Neural cell (in vitro differentiated cells): ENCODE measurements around the gene MGAT4A. TPM values are rescaled to one million over a fixed set of nuclear protein-coding genes. Genes with fewer than 3 reads are reported as not detected.

ENCODE experiments used
- H2AFZ ChIP-seq: fragments of 200-600, 300-800 bp; sonication (generic), shearing (Covaris generic); 2 replicates; pipeline ENCODE4 v1.6.0; 2014; ENCODE audit warnings: low read depth, mild to moderate bottlenecking, antibody characterized with exemption, low read length, moderate library complexity
- H3F3A ChIP-seq: fragments of 200-600 bp; shearing (Covaris generic); 2 replicates; pipeline ENCODE4 v1.6.1; 2016; ENCODE audit warnings: mild to moderate bottlenecking, moderate library complexity, mixed read lengths, antibody characterized with exemption, low read length; ENCODE audit not compliant: insufficient read depth, poor library complexity, severe bottlenecking
- H3K27ac ChIP-seq: fragments of 200-600, 300-800 bp; sonication (generic), shearing (Covaris generic); 2 replicates; pipeline ENCODE4 v1.5.1; 2014; ENCODE audit warnings: mild to moderate bottlenecking, low read length, moderate library complexity
- H3K27me3 ChIP-seq: fragments of 300-800, 200-600 bp; sonication (generic), shearing (Covaris generic); 2 replicates; pipeline ENCODE4 v1.6.0; 2014; ENCODE audit warnings: mild to moderate bottlenecking, low read depth, low read length, moderate library complexity; ENCODE audit not compliant: insufficient read depth
- H3K36me3 ChIP-seq: fragments of 300-800, 200-600 bp; sonication (generic), shearing (Covaris generic); 2 replicates; pipeline ENCODE4 v1.5.1; 2014; ENCODE audit warnings: mild to moderate bottlenecking, antibody characterized with exemption, low read length, moderate library complexity; ENCODE audit not compliant: insufficient read depth
- H3K4me2 ChIP-seq: fragments of 300-800, 200-600 bp; sonication (generic), shearing (Covaris generic); 2 replicates; pipeline ENCODE4 v1.6.0; 2014; ENCODE audit warnings: mild to moderate bottlenecking, low read length
- H3K4me3 ChIP-seq: fragments of 300-800, 200-600 bp; sonication (generic), shearing (Covaris generic); 2 replicates; pipeline ENCODE4 v1.5.1; 2014; ENCODE audit warnings: mild to moderate bottlenecking, low read length, moderate library complexity
- H3K79me2 ChIP-seq: fragments of 200-600 bp; shearing (Covaris generic); replicated peaks from 2 replicates; pipeline ENCODE4 v1.6.0; 2014; ENCODE audit warnings: mild to moderate bottlenecking, low read length, moderate library complexity; ENCODE audit not compliant: insufficient read depth
- H3K9ac ChIP-seq: fragments of 300-800, 200-600 bp; sonication (generic), shearing (Covaris generic); 2 replicates; pipeline ENCODE4 v1.6.1; 2016; ENCODE audit warnings: mild to moderate bottlenecking, low read length, mixed read lengths
- H3K9me2 ChIP-seq: fragments of 200-600 bp; shearing (Covaris generic); 2 replicates; pipeline ENCODE4 v1.6.1; 2016; ENCODE audit warnings: mild to moderate bottlenecking, low read length, mixed read lengths; ENCODE audit not compliant: insufficient read depth
- H3K9me3 ChIP-seq: fragments of 200-600, 300-800 bp; sonication (generic), shearing (Covaris generic); 2 replicates; pipeline ENCODE4 v1.6.1; 2016; ENCODE audit warnings: mild to moderate bottlenecking, mixed run types, low read length, moderate library complexity, mixed read lengths
- H4K20me1 ChIP-seq: fragments of 200-600 bp; shearing (Covaris generic); 2 replicates; pipeline ENCODE4 v1.6.1; 2016; ENCODE audit warnings: mild to moderate bottlenecking, mixed run types; ENCODE audit not compliant: insufficient read depth
- CTCF ChIP-seq: fragments of 450-650 bp; IDR thresholded peaks from 2 replicates; pipeline ENCODE4 v1.5.1; 2014; ENCODE audit warnings: antibody characterized with exemption, mild to moderate bottlenecking, moderate library complexity; ENCODE audit not compliant: poor library complexity, severe bottlenecking
- EP300 ChIP-seq: fragments of 450-650 bp; conservative IDR thresholded peaks from 2 replicates; pipeline ENCODE4 v1.6.1; 2014; ENCODE audit warnings: antibody characterized with exemption, mild to moderate bottlenecking, moderate library complexity; ENCODE audit not compliant: poor library complexity, severe bottlenecking
- EZH2 ChIP-seq: fragments of 200-600, 300-800 bp; shearing (Covaris generic), sonication (generic); IDR thresholded peaks from 2 replicates; pipeline ENCODE4 v1.6.1; 2014; ENCODE audit warnings: antibody characterized with exemption, low read length, borderline replicate concordance, mild to moderate bottlenecking; ENCODE audit not compliant: insufficient read depth, poor library complexity, severe bottlenecking
- MXI1 ChIP-seq: fragments of 450-650 bp; conservative IDR thresholded peaks from 2 replicates; pipeline ENCODE4 v1.6.1; 2014; ENCODE audit warnings: antibody characterized with exemption, mild to moderate bottlenecking; ENCODE audit not compliant: poor library complexity, severe bottlenecking
- POLR2AphosphoS5 ChIP-seq: IDR thresholded peaks from 2 replicates; pipeline ENCODE4 v1.6.1; 2012
- RAD21 ChIP-seq: fragments of 450-650 bp; conservative IDR thresholded peaks from 2 replicates; pipeline ENCODE4 v1.6.1; 2014; ENCODE audit warnings: antibody characterized with exemption, mild to moderate bottlenecking, moderate library complexity
- REST ChIP-seq: IDR thresholded peaks from 2 replicates; pipeline ENCODE4 v1.6.1; 2012; ENCODE audit warnings: borderline replicate concordance
- SMC3 ChIP-seq: fragments of 450-650 bp; conservative IDR thresholded peaks from 2 replicates; pipeline ENCODE4 v1.6.1; 2014; ENCODE audit warnings: antibody characterized with exemption, mild to moderate bottlenecking, moderate library complexity; ENCODE audit not compliant: poor library complexity
- TAF1 ChIP-seq: IDR thresholded peaks from 2 replicates; pipeline ENCODE4 v1.6.1; 2012; ENCODE audit warnings: low read depth
- polyA plus RNA-seq: library from polyadenylated mRNA; depleted of rRNA; stranded (reverse); fragments of >200 nt; gene quantifications from 2 replicates; pipeline ENCODE4 v1.2.3, GENCODE V29; 2014

MGAT4A gene
- polyA plus RNA-seq, 1 donor from 2014 or later = 54.8 TPM

GRCh38 chr2:98665677-98666076 is 65.3 kb downstream of the MGAT4A start:
- H3K4me2 ChIP-seq = no peak overlapping the region
- H2AFZ ChIP-seq = no peak overlapping the region
- TF ChIP-seq SMC3 = no peak
- no peak for TF ChIP-seq POLR2AphosphoS5
- no peak for TF ChIP-seq RAD21
- no peak for TF ChIP-seq EP300
- TF ChIP-seq CTCF = no peak
- no peak for TF ChIP-seq EZH2
- H3K4me3 ChIP-seq = no peak overlapping the region
- H3F3A ChIP-seq = no peaks in the 10 kb centered on the region
- no peaks in the 10 kb centered on the region for H3K79me2 ChIP-seq
- no peaks in the 10 kb centered on the region for H4K20me1 ChIP-seq
- no peaks in the 10 kb centered on the region for H3K9me3 ChIP-seq
- no peaks in the 10 kb centered on the region for H3K36me3 ChIP-seq
- H3K27ac ChIP-seq = no peak overlapping the region
- no peaks in the 10 kb centered on the region for H3K9me2 ChIP-seq
- H3K27me3 ChIP-seq = no peaks in the 10 kb centered on the region
- H3K9ac ChIP-seq = no peak overlapping the region

- H3K27me3 ChIP-seq = no peaks in the 10 kb centered on the region
- no peak overlapping the region for H3K27ac ChIP-seq
- no peaks in the 10 kb centered on the region for H4K20me1 ChIP-seq
- H3K4me3 ChIP-seq = no peak overlapping the region
- no peaks in the 10 kb centered on the region for H3K36me3 ChIP-seq
- H3F3A ChIP-seq = no peaks in the 10 kb centered on the region
- no peak overlapping the region for H3K9ac ChIP-seq
- no peak overlapping the region for H3K4me2 ChIP-seq
- H2AFZ ChIP-seq = no peak overlapping the region
- no peaks in the 10 kb centered on the region for H3K9me2 ChIP-seq
- no peak for TF ChIP-seq MXI1
- no peak for TF ChIP-seq EZH2
- no peak for TF ChIP-seq TAF1
- TF ChIP-seq POLR2AphosphoS5 = no peak
- TF ChIP-seq RAD21 = no peak
- TF ChIP-seq REST = no peak
- TF ChIP-seq CTCF = no peak
- TF ChIP-seq SMC3 = no peak
- no peak for TF ChIP-seq EP300
- no peaks in the 10 kb centered on the region for H3K9me3 ChIP-seq
- no peaks in the 10 kb centered on the region for H3K79me2 ChIP-seq
These were observed 66.6 kb downstream of the MGAT4A start for GRCh38 chr2:98664323-98664722.
